Activated naive CD4-positive, alpha-beta T cell (primary cell): ENCODE data around the gene ARL11.

ENCODE experiments used
- DNase-seq, 4 experiments: peaks; one replicate each; lab custom pipeline; 2025; lab: John Stamatoyannopoulos, UW

The ARL11 gene

GRCh38 chr13:49615836-49616675, 12.3 kb upstream of the ARL11 start:
- no peak for DNase-seq

DNA sequence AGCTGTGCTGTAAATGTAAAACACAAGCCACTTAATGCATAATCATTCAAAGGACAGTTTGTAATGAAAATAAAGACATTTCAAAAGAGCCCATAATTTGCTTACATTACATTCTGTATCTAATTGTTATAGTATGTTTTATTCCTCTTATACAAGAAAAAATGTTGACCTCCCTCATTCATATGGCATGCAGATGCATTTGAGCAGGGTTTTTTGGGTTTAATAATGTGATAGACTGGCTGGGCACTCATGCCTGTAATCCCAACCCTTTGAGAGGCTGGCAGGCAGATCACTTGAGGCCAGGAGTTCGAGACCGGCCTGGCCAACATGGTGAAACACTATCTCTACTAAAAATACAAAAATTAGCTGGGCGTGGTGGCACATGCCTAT, 11.6 kb upstream of the ARL11 start:
- no peak for DNase-seq

- DNase-seq = peak in 1 of 4 experiments; percentile 1
These were observed 8.1 kb upstream of the ARL11 start for GRCh38 chr13:49620170-49620621.

DNA sequence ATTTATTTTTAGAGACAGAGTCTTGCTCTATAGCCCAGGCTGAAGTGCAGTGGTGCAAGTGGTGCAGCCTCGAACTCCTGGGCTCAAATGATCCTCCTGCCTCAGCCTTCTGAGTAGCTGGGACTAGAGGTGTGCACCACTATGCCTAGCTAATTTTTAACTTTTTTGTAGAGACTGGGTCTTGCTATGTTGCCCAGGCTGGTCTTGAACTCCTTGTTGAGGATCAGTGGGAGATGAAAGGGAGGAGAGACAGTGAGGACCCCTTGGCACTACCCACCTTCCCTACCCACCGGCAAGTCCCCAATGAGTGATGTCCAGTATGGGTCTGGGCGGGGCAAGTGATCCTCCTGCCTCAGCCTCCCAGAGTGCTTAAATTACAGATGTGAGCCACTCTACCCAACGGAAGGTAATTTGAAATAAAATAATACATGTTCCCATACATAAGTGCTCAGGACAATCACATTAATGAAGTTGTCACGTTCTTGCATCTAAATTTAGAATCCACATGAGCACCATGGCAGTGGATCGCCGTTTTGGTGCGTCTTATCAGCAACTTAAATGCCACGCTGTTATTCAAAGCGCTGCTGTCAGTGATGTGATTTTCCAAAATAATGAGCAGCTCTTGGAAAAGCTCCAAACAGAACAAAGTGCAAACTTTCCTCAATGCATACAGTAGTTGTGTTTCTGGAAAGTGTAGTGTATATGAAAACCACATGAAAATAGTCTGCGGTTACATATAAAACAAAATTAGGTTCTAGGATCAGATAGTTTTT, 5.9 kb upstream of the ARL11 start:
- no peak for DNase-seq

GRCh38 chr13:49624229-49624628, 4.1 kb upstream of the ARL11 start:
- no peak for DNase-seq

DNA sequence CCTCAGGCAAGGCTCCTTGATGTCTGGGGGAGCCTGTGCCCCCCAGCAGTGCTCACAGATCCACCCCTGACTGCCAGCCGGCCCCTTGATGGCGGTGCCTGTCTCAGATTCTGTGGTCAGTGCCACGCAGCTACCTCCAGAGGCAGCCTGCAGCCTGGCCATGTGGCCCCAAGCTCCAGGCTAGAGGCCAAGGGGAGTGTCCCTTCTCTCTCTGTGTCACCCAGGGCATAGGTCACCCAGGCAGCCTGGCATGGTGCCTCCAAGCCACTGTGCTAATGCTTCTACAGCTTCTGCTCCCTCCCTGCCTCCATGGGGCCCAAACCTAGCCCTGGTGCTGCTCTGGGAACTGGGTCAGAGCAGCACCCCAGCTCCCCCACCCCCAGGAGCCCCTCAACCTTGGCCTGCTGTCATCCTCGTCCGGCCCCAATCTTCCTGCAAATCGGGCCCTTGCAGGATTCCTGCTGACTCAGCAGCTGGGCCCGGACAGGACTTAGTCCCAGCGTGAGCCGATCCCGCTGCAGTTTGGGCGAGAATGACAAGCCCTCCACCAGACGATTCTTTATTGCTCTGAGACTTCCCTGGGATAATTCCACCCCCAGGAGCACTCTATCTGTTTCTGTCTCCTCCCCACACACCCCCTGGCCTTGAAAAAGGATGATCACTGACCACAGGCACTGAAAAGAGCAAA, 2.8 kb upstream of the ARL11 start:
- no peak for DNase-seq

GRCh38 chr13:49629196-49629938, 1.1 kb downstream of the ARL11 start:
- DNase-seq = no peak

DNA sequence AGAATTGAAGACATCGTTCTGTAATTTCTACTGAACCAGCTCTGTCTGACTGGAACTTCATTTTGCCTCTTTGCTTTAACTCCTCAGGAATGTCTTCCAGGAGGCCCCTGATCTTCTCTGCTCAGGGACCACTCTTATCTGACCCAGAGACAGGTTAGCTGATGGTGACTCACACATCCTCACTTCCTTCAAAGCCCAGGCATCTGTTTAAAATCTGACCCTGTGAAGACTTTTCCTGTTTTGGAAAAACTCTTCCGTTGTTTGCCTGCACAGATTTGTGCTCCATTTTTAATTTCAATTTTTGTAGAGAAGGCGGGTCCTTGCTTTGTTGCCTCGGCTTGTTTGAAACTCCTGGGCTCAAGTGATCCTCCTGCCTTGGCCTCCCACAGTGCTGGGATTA, 1.6 kb downstream of the ARL11 start:
- DNase-seq = no peak

- no peak for DNase-seq
These were observed 2.3 kb downstream of the ARL11 start for GRCh38 chr13:49630580-49630979.

DNA sequence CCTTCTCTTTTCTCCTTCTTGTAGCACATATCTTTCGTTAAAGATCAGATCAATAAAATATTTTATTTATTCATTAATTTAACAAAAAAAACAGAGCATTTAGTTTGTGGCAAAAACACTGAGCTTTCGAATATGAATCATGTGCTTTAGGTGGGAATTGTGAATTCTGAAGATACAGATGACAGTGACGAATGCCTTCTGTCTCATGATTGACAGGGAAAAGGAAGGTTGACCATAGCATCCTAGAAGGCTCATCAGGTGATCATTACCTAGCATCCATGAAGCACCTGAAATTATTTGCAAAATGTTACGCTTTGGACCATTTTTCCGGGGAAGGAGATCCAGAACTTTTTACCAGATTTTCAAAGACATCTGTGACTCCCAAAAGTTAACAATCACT, 3.8 kb downstream of the ARL11 start:
- no peak for DNase-seq

GRCh38 chr13:49633710-49634109, 5.4 kb downstream of the ARL11 start:
- no peak for DNase-seq

GRCh38 chr13:49635599-49636433, 7.5 kb downstream of the ARL11 start:
- peak in 1 of 4 experiments; percentile 14 for DNase-seq

- no peak for DNase-seq
These were observed 8.4 kb downstream of the ARL11 start for GRCh38 chr13:49636705-49637104.

GRCh38 chr13:49638030-49638743, 9.9 kb downstream of the ARL11 start:
- no peak for DNase-seq

GRCh38 chr13:49638744-49639072, 10.4 kb downstream of the ARL11 start:
- no peak for DNase-seq

- DNase-seq = no peak
These were observed 13.5 kb downstream of the ARL11 start for GRCh38 chr13:49641801-49642291.

- no peak for DNase-seq
These were observed 14.8 kb downstream of the ARL11 start for GRCh38 chr13:49643035-49643646.

DNA sequence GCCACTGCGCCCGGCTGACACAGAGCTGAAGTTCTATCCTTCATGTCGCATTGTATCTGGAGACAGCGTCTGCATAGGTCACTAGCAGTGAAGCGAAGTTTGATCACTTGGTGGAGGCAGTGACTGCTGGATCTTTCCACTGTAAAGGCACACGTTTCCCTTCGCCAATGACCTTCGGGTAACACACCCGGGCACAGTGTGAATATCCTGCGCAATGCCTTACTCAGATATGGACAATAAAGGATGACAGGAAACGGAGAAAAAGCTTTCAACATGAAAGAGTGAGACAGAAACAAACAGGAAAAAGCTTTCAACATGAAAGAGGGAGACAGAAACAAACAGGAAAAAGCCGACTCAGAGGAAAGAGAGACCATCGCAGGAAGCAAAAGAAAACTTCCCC, 17.1 kb downstream of the ARL11 start:
- DNase-seq = no peak

DNA sequence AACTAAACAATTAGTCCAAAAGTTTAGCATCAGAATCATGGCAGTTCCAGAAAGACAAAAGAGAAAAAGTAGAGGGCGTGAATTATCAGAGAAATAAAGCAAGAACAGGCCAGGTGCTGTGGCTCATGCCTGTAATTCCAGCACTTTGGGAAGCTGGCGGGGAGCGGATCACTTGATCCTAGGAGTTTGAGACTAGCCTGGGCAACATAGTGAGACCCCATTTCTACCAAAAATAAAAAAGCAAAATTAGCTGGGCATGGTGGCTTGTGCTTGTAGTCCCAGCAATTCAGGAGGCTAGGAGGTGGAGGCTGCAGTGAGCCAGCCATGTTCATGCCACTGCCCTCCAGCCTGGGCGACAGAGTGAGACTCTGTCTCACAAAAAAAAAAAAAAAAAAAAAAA, 18.4 kb downstream of the ARL11 start:
- no peak for DNase-seq
